Measurements from ENCODE around the gene GET4.
"Not testable (repeated sequence)": the region's sequence is repeated elsewhere in the genome, so short reads cannot be mapped to it uniquely, and the experiment has no call there.

Gene GET4

DNA sequence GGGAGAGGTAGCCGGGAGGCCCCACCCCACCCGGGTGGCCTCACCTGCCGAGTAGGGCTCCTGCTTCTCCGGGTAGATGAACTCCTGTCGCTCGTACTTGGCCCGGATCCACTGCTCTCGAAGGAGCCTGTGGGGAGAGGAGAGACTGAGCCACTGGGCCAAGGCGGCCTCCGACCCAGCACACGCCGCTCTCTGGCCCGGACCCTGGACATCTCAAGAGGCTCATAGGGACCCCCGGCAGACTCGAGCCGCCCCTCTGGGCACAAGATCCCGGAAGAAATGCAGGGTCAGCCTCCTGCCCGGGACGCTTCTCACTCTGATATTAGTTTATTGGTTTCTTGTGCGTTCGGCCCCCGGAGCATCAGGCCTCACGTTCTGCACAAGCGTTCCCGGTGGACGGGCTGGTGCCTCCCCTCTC lies 43.6 kb downstream of the GET4 start:
- Histone ChIP-seq H3K4me1 (ENCODE audit: control insufficient read depth in 2 of 2, insufficient read depth in 2 of 2, low read length in 2 of 2) (peaks cover 55 to 61% of the 10 kb centered on the region in 2 donors), H3K9ac (ENCODE audit: low read depth in 1 of 2, low read length in 2 of 2) (peak overlapping the region; percentile 24 to 75), H3K27me3 (ENCODE audit: control insufficient read depth in 2 of 2, insufficient read depth in 2 of 2, low read length in 2 of 2) (no peaks in the 10 kb centered on the region), H3K9me3 (ENCODE audit: control insufficient read depth in 2 of 2, low read length in 2 of 2) (no peaks in the 10 kb centered on the region), H3K36me3 (ENCODE audit: control insufficient read depth in 2 of 2, insufficient read depth in 2 of 2, low read length in 2 of 2) (peaks cover 0 to 2% of the 10 kb centered on the region in 2 donors), H3K4me3 (ENCODE audit: low read length in 2 of 2) (peak overlapping the region; percentile 50 to 57), H3K27ac (ENCODE audit: low read depth in 2 of 2, low read length in 2 of 2) (peak overlapping the region; percentile 80 to 97)

GRCh38 chr7:920351-921070 lies 44.2 kb downstream of the GET4 start:
- Histone ChIP-seq H3K27me3 (ENCODE audit: control insufficient read depth in 2 of 2, insufficient read depth in 2 of 2, low read length in 2 of 2) (no peaks in the 10 kb centered on the region), H3K4me1 (ENCODE audit: control insufficient read depth in 2 of 2, insufficient read depth in 2 of 2, low read length in 2 of 2) (peaks cover 54 to 60% of the 10 kb centered on the region in 2 donors), H3K4me3 (ENCODE audit: low read length in 2 of 2) (peak overlapping the region; percentile 50 to 57), H3K36me3 (ENCODE audit: control insufficient read depth in 2 of 2, insufficient read depth in 2 of 2, low read length in 2 of 2) (peaks cover 0 to 2% of the 10 kb centered on the region in 2 donors), H3K9ac (ENCODE audit: low read depth in 1 of 2, low read length in 2 of 2) (peak overlapping the region; percentile 56 to 75), H3K9me3 (ENCODE audit: control insufficient read depth in 2 of 2, low read length in 2 of 2) (no peaks in the 10 kb centered on the region), H3K27ac (ENCODE audit: low read depth in 2 of 2, low read length in 2 of 2) (peak overlapping the region; percentile 80 to 97)

DNA sequence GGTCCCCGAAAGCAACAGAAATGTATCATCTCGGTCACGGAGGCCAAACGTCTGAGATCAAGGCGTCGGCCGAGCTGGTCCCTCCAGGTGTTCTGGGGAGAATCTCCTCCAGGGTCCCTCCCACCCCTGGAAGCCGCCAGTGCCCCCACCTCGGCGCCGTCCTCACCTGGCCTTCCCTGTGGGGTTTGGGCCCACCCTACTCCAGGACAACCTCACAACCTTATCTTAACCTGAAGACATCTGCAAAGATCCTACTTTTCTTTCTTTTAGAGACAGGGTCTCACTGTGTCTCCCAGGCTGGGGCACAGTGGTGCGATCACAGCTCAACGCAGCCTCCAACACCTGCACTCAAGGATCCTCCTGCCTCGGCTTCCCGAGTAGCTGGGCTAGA lies 44.7 kb downstream of the GET4 start:
- peaks cover 0 to 2% of the 10 kb centered on the region in 2 donors for H3K36me3 ChIP-seq (ENCODE audit: control insufficient read depth in 2 of 2, insufficient read depth in 2 of 2, low read length in 2 of 2)
- no peaks in the 10 kb centered on the region for H3K9me3 ChIP-seq (ENCODE audit: control insufficient read depth in 2 of 2, low read length in 2 of 2)
- peak overlapping the region; percentile 80 to 97 for H3K27ac ChIP-seq (ENCODE audit: low read depth in 2 of 2, low read length in 2 of 2)
- H3K9ac ChIP-seq (ENCODE audit: low read depth in 1 of 2, low read length in 2 of 2), result peak overlapping the region in 1 of 2 donors; percentile 67
- H3K4me1 ChIP-seq (ENCODE audit: control insufficient read depth in 2 of 2, insufficient read depth in 2 of 2, low read length in 2 of 2), result peaks cover 59 to 60% of the 10 kb centered on the region in 2 donors
- no peaks in the 10 kb centered on the region for H3K27me3 ChIP-seq (ENCODE audit: control insufficient read depth in 2 of 2, insufficient read depth in 2 of 2, low read length in 2 of 2)
- H3K4me3 ChIP-seq (ENCODE audit: low read length in 2 of 2), result peak overlapping the region in 1 of 2 donors; percentile 57

- peaks cover 56 to 62% of the 10 kb centered on the region in 2 donors for H3K4me1 ChIP-seq (ENCODE audit: control insufficient read depth in 2 of 2, insufficient read depth in 2 of 2, low read length in 2 of 2)
- no peak overlapping the region for H3K4me3 ChIP-seq (ENCODE audit: low read length in 2 of 2)
- H3K36me3 ChIP-seq (ENCODE audit: control insufficient read depth in 2 of 2, insufficient read depth in 2 of 2, low read length in 2 of 2), result peaks cover 0 to 2% of the 10 kb centered on the region in 2 donors
- H3K27ac ChIP-seq (ENCODE audit: low read depth in 2 of 2, low read length in 2 of 2), result peak overlapping the region; percentile 80 to 97
- peak overlapping the region; percentile 67 to 68 for H3K9ac ChIP-seq (ENCODE audit: low read depth in 1 of 2, low read length in 2 of 2)
- no peaks in the 10 kb centered on the region for H3K27me3 ChIP-seq (ENCODE audit: control insufficient read depth in 2 of 2, insufficient read depth in 2 of 2, low read length in 2 of 2)
- H3K9me3 ChIP-seq (ENCODE audit: control insufficient read depth in 2 of 2, low read length in 2 of 2), result no peaks in the 10 kb centered on the region
Observed at GRCh38 chr7:921581-922333, 45.4 kb downstream of the GET4 start.

- Histone ChIP-seq H3K36me3 (ENCODE audit: control insufficient read depth in 2 of 2, insufficient read depth in 2 of 2, low read length in 2 of 2) (peaks cover 0 to 2% of the 10 kb centered on the region in 2 donors), H3K9ac (ENCODE audit: low read depth in 1 of 2, low read length in 2 of 2) (peak overlapping the region; percentile 74 to 92), H3K9me3 (ENCODE audit: control insufficient read depth in 2 of 2, low read length in 2 of 2) (no peaks in the 10 kb centered on the region), H3K27me3 (ENCODE audit: control insufficient read depth in 2 of 2, insufficient read depth in 2 of 2, low read length in 2 of 2) (no peaks in the 10 kb centered on the region), H3K4me3 (ENCODE audit: low read length in 2 of 2) (peak overlapping the region; percentile 40 to 57), H3K4me1 (ENCODE audit: control insufficient read depth in 2 of 2, insufficient read depth in 2 of 2, low read length in 2 of 2) (peaks cover 64 to 69% of the 10 kb centered on the region in 2 donors), H3K27ac (ENCODE audit: low read depth in 2 of 2, low read length in 2 of 2) (peak overlapping the region; percentile 97 to 98)
Observed at GRCh38 chr7:922334-923107, 46.2 kb downstream of the GET4 start.

- Histone ChIP-seq H3K36me3 (ENCODE audit: control insufficient read depth in 2 of 2, insufficient read depth in 2 of 2, low read length in 2 of 2) (no peaks in the 10 kb centered on the region), H3K9me3 (ENCODE audit: control insufficient read depth in 2 of 2, low read length in 2 of 2) (no peaks in the 10 kb centered on the region), H3K4me3 (ENCODE audit: low read length in 2 of 2) (peak overlapping the region; percentile 31 to 61), H3K4me1 (ENCODE audit: control insufficient read depth in 2 of 2, insufficient read depth in 2 of 2, low read length in 2 of 2) (peaks cover 67 to 68% of the 10 kb centered on the region in 2 donors), H3K9ac (ENCODE audit: low read depth in 1 of 2, low read length in 2 of 2) (peak overlapping the region; percentile 74 to 92), H3K27me3 (ENCODE audit: control insufficient read depth in 2 of 2, insufficient read depth in 2 of 2, low read length in 2 of 2) (no peaks in the 10 kb centered on the region), H3K27ac (ENCODE audit: low read depth in 2 of 2, low read length in 2 of 2) (peak overlapping the region; percentile 97 to 98)
Observed at GRCh38 chr7:923108-924041, 47.0 kb downstream of the GET4 start.

GRCh38 chr7:924042-924441 lies 47.7 kb downstream of the GET4 start:
- H3K27me3 ChIP-seq (ENCODE audit: control insufficient read depth in 2 of 2, insufficient read depth in 2 of 2, low read length in 2 of 2); H3K36me3 ChIP-seq (ENCODE audit: control insufficient read depth in 2 of 2, insufficient read depth in 2 of 2, low read length in 2 of 2); H3K9me3 ChIP-seq (ENCODE audit: control insufficient read depth in 2 of 2, low read length in 2 of 2); H3K4me3 ChIP-seq (ENCODE audit: low read length in 2 of 2): not testable (repeated sequence)
- peak overlapping the region in 1 of 2 donors; percentile 92 for H3K9ac ChIP-seq (ENCODE audit: low read depth in 1 of 2, low read length in 2 of 2)
- H3K27ac ChIP-seq (ENCODE audit: low read depth in 2 of 2, low read length in 2 of 2), result peak overlapping the region; percentile 97 to 98
- peaks cover 68 to 69% of the 10 kb centered on the region in 2 donors for H3K4me1 ChIP-seq (ENCODE audit: control insufficient read depth in 2 of 2, insufficient read depth in 2 of 2, low read length in 2 of 2)

DNA sequence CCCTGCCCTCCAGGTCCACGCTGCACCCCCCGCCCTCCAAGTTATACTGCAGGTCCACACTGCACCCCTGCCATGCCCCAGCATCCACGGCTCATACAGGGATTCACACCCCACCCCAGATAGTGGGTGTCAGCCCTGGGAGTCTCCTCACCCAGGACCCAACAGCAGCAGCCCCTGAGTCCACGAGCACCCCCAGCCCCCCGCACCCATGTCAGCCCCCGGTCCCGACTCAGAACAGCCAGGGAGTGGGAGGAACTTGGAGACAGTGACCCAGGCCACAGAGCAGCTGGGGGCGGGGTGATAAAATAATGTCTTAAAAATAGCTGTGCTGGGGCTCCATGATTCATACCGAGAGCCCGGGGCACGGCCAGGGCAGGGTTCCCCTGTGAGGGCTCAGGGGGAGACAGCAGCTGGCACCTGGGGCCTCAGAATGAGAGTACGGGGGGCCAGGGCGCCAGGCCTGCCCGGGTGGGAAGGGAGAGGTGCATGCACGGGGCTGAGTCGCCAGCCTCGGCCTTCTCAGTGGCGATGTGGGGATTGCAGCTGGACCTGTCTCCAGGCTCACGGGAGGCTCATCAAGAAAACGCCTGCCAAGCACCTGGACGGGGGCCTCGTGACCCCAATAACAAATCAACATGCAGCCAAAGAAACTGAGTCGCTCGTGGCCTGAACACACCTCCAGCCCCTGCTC lies 48.3 kb downstream of the GET4 start:
- Histone ChIP-seq H3K27me3 (ENCODE audit: control insufficient read depth in 2 of 2, insufficient read depth in 2 of 2, low read length in 2 of 2) (no peaks in the 10 kb centered on the region), H3K36me3 (ENCODE audit: control insufficient read depth in 2 of 2, insufficient read depth in 2 of 2, low read length in 2 of 2) (peaks cover 3% of the 10 kb centered on the region in 2 donors), H3K4me3 (ENCODE audit: low read length in 2 of 2) (no peak overlapping the region), H3K4me1 (ENCODE audit: control insufficient read depth in 2 of 2, insufficient read depth in 2 of 2, low read length in 2 of 2) (peaks cover 68 to 69% of the 10 kb centered on the region in 2 donors), H3K9ac (ENCODE audit: low read depth in 1 of 2, low read length in 2 of 2) (peak overlapping the region; percentile 24 to 65), H3K9me3 (ENCODE audit: control insufficient read depth in 2 of 2, low read length in 2 of 2) (no peaks in the 10 kb centered on the region), H3K27ac (ENCODE audit: low read depth in 2 of 2, low read length in 2 of 2) (peak overlapping the region; percentile 79 to 98)

- H3K4me1 ChIP-seq (ENCODE audit: control insufficient read depth in 2 of 2, insufficient read depth in 2 of 2, low read length in 2 of 2), result peaks cover 61 to 62% of the 10 kb centered on the region in 2 donors
- H3K9ac ChIP-seq (ENCODE audit: low read depth in 1 of 2, low read length in 2 of 2), result peak overlapping the region; percentile 52 to 82
- H3K36me3 ChIP-seq (ENCODE audit: control insufficient read depth in 2 of 2, insufficient read depth in 2 of 2, low read length in 2 of 2), result peaks cover 3% of the 10 kb centered on the region in 2 donors
- no peaks in the 10 kb centered on the region for H3K9me3 ChIP-seq (ENCODE audit: control insufficient read depth in 2 of 2, low read length in 2 of 2)
- H3K4me3 ChIP-seq (ENCODE audit: low read length in 2 of 2), result peak overlapping the region; percentile 13 to 39
- H3K27ac ChIP-seq (ENCODE audit: low read depth in 2 of 2, low read length in 2 of 2), result peak overlapping the region; percentile 94 to 98
- no peaks in the 10 kb centered on the region for H3K27me3 ChIP-seq (ENCODE audit: control insufficient read depth in 2 of 2, insufficient read depth in 2 of 2, low read length in 2 of 2)
Observed at GRCh38 chr7:925601-926000, 49.2 kb downstream of the GET4 start.

All from mucosa of rectum (tissue), 2 donors.